Esophagus squamous epithelium (tissue), 5 donors: ENCODE data around the gene SECTM1. TPM values are rescaled to one million over a fixed set of nuclear protein-coding genes. Genes with fewer than 3 reads are reported as not detected.
A peak's percentile ranks its signal among the peaks of the same experiment; 100 is the strongest.

Experiments
- DNase-seq: peaks from one replicate; lab custom pipeline; 2025; lab: John Stamatoyannopoulos, UW
- H3K27ac ChIP-seq, 4 donors: fragments of 200-600 bp; sonication (generic); one replicate each; pipeline ENCODE4 v1.5.1; 2016 to 2019; ENCODE audit warnings: mild to moderate bottlenecking in 1 of 4
- H3K27me3 ChIP-seq, 4 donors: fragments of 200-600 bp; sonication (generic); 1 replicate in 3 of 4; 2 replicates in 1 of 4; pipeline versions ENCODE4 v1.5.1 to v1.6.0; 2017 to 2021; ENCODE audit warnings: antibody characterized with exemption in 1 of 4
- H3K36me3 ChIP-seq, 3 donors: fragments of 200-600 bp; sonication (generic); one replicate each; pipeline ENCODE4 v1.5.1; 2016 to 2019
- H3K4me1 ChIP-seq, 3 donors: fragments of 200-600 bp; sonication (generic); one replicate each; pipeline ENCODE4 v1.5.1; 2017 to 2019
- H3K4me3 ChIP-seq, 4 donors: fragments of 200-600 bp; sonication (generic); 1 replicate in 3 of 4; 2 replicates in 1 of 4; pipeline ENCODE4 v1.5.1; 2016 to 2019; ENCODE audit warnings: mild to moderate bottlenecking in 2 of 4, moderate library complexity in 1 of 4
- H3K9me3 ChIP-seq, 3 donors: fragments of 200-600 bp; sonication (generic); one replicate each; pipeline ENCODE4 v1.5.1; 2016 to 2019
- CTCF ChIP-seq, 6 experiments: fragments of 450-650 bp in 4 of 6; fragments of 200-600 bp in 2 of 6; sonication (generic) in 2 of 6; IDR thresholded peaks; one replicate each; pipeline ENCODE4 v1.5.1; 2016 to 2019; ENCODE audit warnings: antibody characterized with exemption in 6 of 6, mild to moderate bottlenecking in 4 of 6, moderate library complexity in 4 of 6
- POLR2A ChIP-seq, 4 donors: fragments of 450-650 bp; IDR thresholded peaks; one replicate each; pipeline ENCODE4 v1.6.1; 2017; ENCODE audit warnings: antibody characterized with exemption in 4 of 4, mild to moderate bottlenecking in 4 of 4, moderate library complexity in 3 of 4
- WGBS, 2 donors: methylation state at CpG; one replicate each; pipeline ENCODE4 v1.1.5; 2018; 5-methylcytosine and 5-hydroxymethylcytosine counted together
- intact Hi-C: fragments of 100-400 bp; cut with DNase I; formaldehyde crosslinking; loops from one replicate; pipeline ENCODE4 v1.15.0; 2022
- total RNA-seq, 4 donors: library from RNA; depleted of rRNA; stranded (reverse); fragments of >200 nt; gene quantifications; one replicate each; pipeline ENCODE4 v1.1.0, GENCODE V29; 2016
- donor health status: DM: yes; HTN: yes; CAD: no.

Gene SECTM1
- total RNA-seq, 4 donors from 2014 or later, result 4.3 to 19.5 (median 6.5) TPM

- Histone ChIP-seq H3K27me3 (no peaks in the 10 kb centered on the region), H3K4me1 (peaks cover 12 to 67% (median 32%) of the 10 kb centered on the region in 3 donors), H3K9me3 (no peaks in the 10 kb centered on the region), H3K4me3 (no peak overlapping the region), H3K27ac (peak overlapping the region; percentile 87 to 91 (median 90)), H3K36me3 (no peaks in the 10 kb centered on the region)
- intact Hi-C loops, result no loop called here
- peak; percentile 41 for DNase-seq
- WGBS, 2 donors, result 14 to 41% methylated on average over 16 to 19 of the region's 19 CpGs
- TF ChIP-seq CTCF (IDR thresholded peaks at IDR 0.05), result peak in 1 of 6 experiments; percentile 17
- TF ChIP-seq POLR2A (IDR thresholded peaks at IDR 0.05), result no peak
Measured at GRCh38 chr17:82287868-82288801, 45.4 kb downstream of the SECTM1 start.

GRCh38 chr17:82287013-82287867 is 46.3 kb downstream of the SECTM1 start:
- TF ChIP-seq CTCF (IDR thresholded peaks at IDR 0.05), result no peak
- TF ChIP-seq POLR2A (IDR thresholded peaks at IDR 0.05), result no peak
- Histone ChIP-seq H3K4me1 (peaks cover 21 to 74% (median 37%) of the 10 kb centered on the region in 3 donors), H3K4me3 (no peak overlapping the region), H3K27ac (peak overlapping the region; percentile 87 to 91 (median 90)), H3K27me3 (no peaks in the 10 kb centered on the region), H3K36me3 (no peaks in the 10 kb centered on the region), H3K9me3 (no peaks in the 10 kb centered on the region)
- intact Hi-C loops, result no loop called here
- no peak for DNase-seq
- 70 to 72% methylated on average over 7 to 8 of the region's 9 CpGs for WGBS, 2 donors

- TF ChIP-seq POLR2A (IDR thresholded peaks at IDR 0.05), result no peak
- TF ChIP-seq CTCF (IDR thresholded peaks at IDR 0.05), result no peak
- intact Hi-C loops, result no loop called here
- Histone ChIP-seq H3K9me3 (no peaks in the 10 kb centered on the region), H3K4me3 (no peak overlapping the region), H3K27ac (peak overlapping the region in 3 of 4 donors; percentile 45 to 72 (median 65)), H3K4me1 (peaks cover 35 to 79% (median 37%) of the 10 kb centered on the region in 3 donors), H3K27me3 (no peaks in the 10 kb centered on the region), H3K36me3 (no peaks in the 10 kb centered on the region)
- no peak for DNase-seq
- 29 to 32% methylated on average over 8 of the region's 8 CpGs for WGBS, 2 donors
Measured at GRCh38 chr17:82285141-82285540, 48.4 kb downstream of the SECTM1 start.

GRCh38 chr17:82283208-82283749 is 50.3 kb downstream of the SECTM1 start:
- H3K27ac ChIP-seq, result peak overlapping the region in 2 of 4 donors; percentile 68 to 72
- no peaks in the 10 kb centered on the region for H3K36me3 ChIP-seq
- no peaks in the 10 kb centered on the region for H3K27me3 ChIP-seq
- 11 to 27% methylated on average over 5 to 9 of the region's 13 CpGs for WGBS, 2 donors
- peaks cover 32 to 68% (median 35%) of the 10 kb centered on the region in 3 donors for H3K4me1 ChIP-seq
- H3K4me3 ChIP-seq, result no peak overlapping the region
- TF ChIP-seq POLR2A (IDR thresholded peaks at IDR 0.05) (no peak), CTCF (IDR thresholded peaks at IDR 0.05) (no peak)
- no peaks in the 10 kb centered on the region for H3K9me3 ChIP-seq
- intact Hi-C loops, result no loop called here
- no peak for DNase-seq
